NCI-H2081 treated with DMSO at 0.1 percent for 48 hours (cell line): Measurements from ENCODE around the gene CNPY4.

ENCODE experiments used
- DNase-seq: peaks from one replicate; lab custom pipeline; 2025; lab: John Stamatoyannopoulos, UW

CNPY4 gene

GRCh38 chr7:100091411-100092181 is 27.8 kb upstream of the CNPY4 start:
- DNase-seq = no peak

GRCh38 chr7:100093054-100093453 is 26.4 kb upstream of the CNPY4 start:
- no peak for DNase-seq

GRCh38 chr7:100093498-100093897 is 25.9 kb upstream of the CNPY4 start:
- DNase-seq = no peak

- no peak for DNase-seq
Observed at GRCh38 chr7:100093925-100094486, 25.4 kb upstream of the CNPY4 start.

GRCh38 chr7:100095289-100095688 is 24.1 kb upstream of the CNPY4 start:
- DNase-seq = no peak

- DNase-seq = no peak
Observed at GRCh38 chr7:100095704-100096103, 23.7 kb upstream of the CNPY4 start.

- DNase-seq = no peak
Observed at GRCh38 chr7:100098913-100099312, 20.5 kb upstream of the CNPY4 start.

- DNase-seq = no peak
Observed at GRCh38 chr7:100099452-100099851, 20.0 kb upstream of the CNPY4 start.

- DNase-seq = peak; percentile 91
Observed at GRCh38 chr7:100100420-100101015, 18.9 kb upstream of the CNPY4 start.

- peak; percentile 96 for DNase-seq
Observed at GRCh38 chr7:100101016-100101862, 18.2 kb upstream of the CNPY4 start, which contains the start of the genes AP4M1 and MCM7. AP4M1 (plus strand) TSS chr7:100101643; CDS start chr7:100101715, 72 bp downstream. MCM7 (minus strand) TSS chr7:100101397; CDS start chr7:100101294, 103 bp downstream.

- no peak for DNase-seq
Observed at GRCh38 chr7:100102950-100103840, 16.2 kb upstream of the CNPY4 start.

- no peak for DNase-seq
Observed at GRCh38 chr7:100105534-100105933, 13.9 kb upstream of the CNPY4 start.

GRCh38 chr7:100106633-100107032 is 12.8 kb upstream of the CNPY4 start:
- no peak for DNase-seq

- DNase-seq = no peak
Observed at GRCh38 chr7:100107125-100107737, 12.2 kb upstream of the CNPY4 start.

- no peak for DNase-seq
Observed at GRCh38 chr7:100107890-100108289, 11.5 kb upstream of the CNPY4 start.

- no peak for DNase-seq
Observed at GRCh38 chr7:100109521-100110163, 9.8 kb upstream of the CNPY4 start.

- DNase-seq = no peak
Observed at GRCh38 chr7:100111156-100111555, 8.3 kb upstream of the CNPY4 start.

GRCh38 chr7:100111914-100112313 is 7.5 kb upstream of the CNPY4 start:
- DNase-seq = no peak

GRCh38 chr7:100115026-100115425 is 4.4 kb upstream of the CNPY4 start:
- no peak for DNase-seq

GRCh38 chr7:100118388-100119071 is 904 bp upstream of the CNPY4 start:
- no peak for DNase-seq
